ENCODE data around the gene SLC25A51. TPM values are rescaled to one million over a fixed set of nuclear protein-coding genes. Genes with fewer than 3 reads are reported as not detected.

The SLC25A51 gene
- total RNA-seq, 2 donors from 2014 or later = 19.4 to 22.7 TPM

- Histone ChIP-seq H3K4me3 (no peak overlapping the region), H3K27me3 (no peaks in the 10 kb centered on the region), H3K9me3 (no peaks in the 10 kb centered on the region), H3K4me1 (no peaks in the 10 kb centered on the region), H3K36me3 (no peaks in the 10 kb centered on the region), H3K27ac (no peak overlapping the region), H3K9ac (ENCODE audit: low read depth in 2 of 2, low read length in 2 of 2) (no peak overlapping the region)
- no peak for TF ChIP-seq CTCF (IDR thresholded peaks at IDR 0.05)
- no peak for DNase-seq
- intact Hi-C loops (cut with DNase I) = no loop called here
Measured at GRCh38 chr9:37880916-37881479, 22.9 kb downstream of the SLC25A51 start.

- Histone ChIP-seq H3K27ac (no peak overlapping the region), H3K9me3 (no peaks in the 10 kb centered on the region), H3K36me3 (no peaks in the 10 kb centered on the region), H3K4me3 (no peak overlapping the region), H3K27me3 (no peaks in the 10 kb centered on the region), H3K9ac (ENCODE audit: low read depth in 2 of 2, low read length in 2 of 2) (no peak overlapping the region), H3K4me1 (no peaks in the 10 kb centered on the region)
- no peak for DNase-seq
- TF ChIP-seq CTCF (IDR thresholded peaks at IDR 0.05) = no peak
- intact Hi-C loops (cut with DNase I) = no loop called here
Measured at GRCh38 chr9:37876376-37876775, 27.6 kb downstream of the SLC25A51 start.

GRCh38 chr9:37873955-37874354 is 30.0 kb downstream of the SLC25A51 start:
- H3K9me3 ChIP-seq = no peaks in the 10 kb centered on the region
- H3K27ac ChIP-seq = no peak overlapping the region
- no peak overlapping the region for H3K4me3 ChIP-seq
- TF ChIP-seq CTCF (IDR thresholded peaks at IDR 0.05) = no peak
- H3K4me1 ChIP-seq = no peaks in the 10 kb centered on the region
- H3K36me3 ChIP-seq = no peaks in the 10 kb centered on the region
- intact Hi-C loops (cut with DNase I) = no loop called here
- no peaks in the 10 kb centered on the region for H3K27me3 ChIP-seq
- no peak for DNase-seq
- no peak overlapping the region for H3K9ac ChIP-seq (ENCODE audit: low read depth in 2 of 2, low read length in 2 of 2)

- peak; percentile 18 for DNase-seq
- H3K27ac ChIP-seq = no peak overlapping the region
- no peaks in the 10 kb centered on the region for H3K4me1 ChIP-seq
- H3K36me3 ChIP-seq = no peaks in the 10 kb centered on the region
- H3K27me3 ChIP-seq = no peaks in the 10 kb centered on the region
- no peak overlapping the region for H3K9ac ChIP-seq (ENCODE audit: low read depth in 2 of 2, low read length in 2 of 2)
- intact Hi-C loops (cut with DNase I) = no loop called here
- H3K9me3 ChIP-seq = no peaks in the 10 kb centered on the region
- H3K4me3 ChIP-seq = no peak overlapping the region
- TF ChIP-seq CTCF (IDR thresholded peaks at IDR 0.05) = no peak
Measured at GRCh38 chr9:37870799-37871176, 33.1 kb downstream of the SLC25A51 start.

GRCh38 chr9:37870081-37870798 is 33.7 kb downstream of the SLC25A51 start:
- Histone ChIP-seq H3K36me3 (no peaks in the 10 kb centered on the region), H3K27me3 (no peaks in the 10 kb centered on the region), H3K27ac (no peak overlapping the region), H3K4me3 (no peak overlapping the region), H3K9me3 (no peaks in the 10 kb centered on the region), H3K4me1 (no peaks in the 10 kb centered on the region), H3K9ac (ENCODE audit: low read depth in 2 of 2, low read length in 2 of 2) (no peak overlapping the region)
- intact Hi-C loops (cut with DNase I) = no loop called here
- DNase-seq = no peak
- TF ChIP-seq CTCF (IDR thresholded peaks at IDR 0.05) = no peak

Data from colonic mucosa (tissue), 4 donors.